Activated CD4-positive, alpha-beta T cell treated with anti-CD3 and anti-CD28 coated beads, Interleukin-2, Interleukin-6, amounts not matched to agents 100 ng/mL and 50 ng/mL, durations not matched to agents 16 hours and 8 hours (primary cell): ENCODE data around the gene SH3PXD2B.
A peak's percentile ranks its signal among the peaks of the same experiment; 100 is the strongest.

ENCODE experiments used
- DNase-seq: peaks from one replicate; pipeline ENCODE4 v3.0.0-alpha.2; 2020

Gene SH3PXD2B

DNA sequence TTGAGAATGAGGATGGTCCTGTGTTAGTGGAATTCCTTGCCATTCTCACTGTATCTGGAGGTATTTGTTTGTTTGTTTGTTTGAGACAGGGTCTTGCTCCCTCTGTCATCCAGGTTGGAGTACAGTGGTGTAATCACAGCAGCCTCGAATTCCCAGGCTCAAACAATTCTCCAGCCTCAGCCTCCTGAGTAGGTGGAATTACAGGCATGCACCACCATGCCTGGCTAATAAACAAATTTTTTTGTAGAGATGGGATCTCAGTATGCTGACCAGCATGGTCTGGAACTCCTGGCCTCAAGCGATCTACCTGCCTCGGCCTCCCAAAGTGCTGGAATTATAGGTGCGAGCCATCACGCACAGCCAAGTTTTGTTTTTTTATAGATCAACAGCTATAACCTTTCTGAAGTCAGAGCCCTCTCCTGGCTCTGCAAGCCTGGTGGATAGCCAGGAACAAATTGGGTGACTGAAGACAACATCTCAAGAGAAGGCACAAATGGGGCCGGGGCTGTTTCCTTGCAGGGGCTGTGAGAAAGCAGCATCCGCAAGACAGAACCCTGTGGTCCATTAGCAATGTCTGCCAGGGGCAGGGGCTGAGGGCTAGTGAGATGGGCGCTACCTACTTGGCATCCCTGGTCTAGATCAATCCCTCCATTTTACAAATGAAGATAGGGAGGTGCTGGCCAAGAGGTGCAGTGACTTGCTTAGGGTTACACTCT lies 18.8 kb downstream of the SH3PXD2B start:
- no peak for DNase-seq

GRCh38 chr5:172434251-172434650 lies 20.1 kb downstream of the SH3PXD2B start:
- DNase-seq: no peak

DNA sequence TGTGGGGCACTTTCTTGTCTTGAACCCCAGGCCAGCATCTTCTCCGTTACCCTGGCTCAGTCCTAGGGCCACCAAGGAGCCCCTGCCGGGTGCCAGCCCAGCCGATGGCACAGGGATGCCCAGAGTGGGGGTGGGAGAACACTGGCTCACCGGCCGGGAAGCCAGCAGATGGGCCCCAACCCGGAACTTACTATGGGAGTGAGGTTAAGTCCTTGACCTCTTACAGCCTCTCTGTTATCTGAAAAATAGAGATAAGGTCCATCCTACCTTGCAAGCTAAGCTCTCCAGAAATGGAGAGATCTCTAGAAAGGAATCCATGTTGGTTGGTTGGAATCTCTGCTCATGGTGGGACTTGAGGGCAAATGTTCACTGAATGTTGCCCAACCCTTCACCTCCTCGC lies 20.8 kb downstream of the SH3PXD2B start:
- no peak for DNase-seq

DNA sequence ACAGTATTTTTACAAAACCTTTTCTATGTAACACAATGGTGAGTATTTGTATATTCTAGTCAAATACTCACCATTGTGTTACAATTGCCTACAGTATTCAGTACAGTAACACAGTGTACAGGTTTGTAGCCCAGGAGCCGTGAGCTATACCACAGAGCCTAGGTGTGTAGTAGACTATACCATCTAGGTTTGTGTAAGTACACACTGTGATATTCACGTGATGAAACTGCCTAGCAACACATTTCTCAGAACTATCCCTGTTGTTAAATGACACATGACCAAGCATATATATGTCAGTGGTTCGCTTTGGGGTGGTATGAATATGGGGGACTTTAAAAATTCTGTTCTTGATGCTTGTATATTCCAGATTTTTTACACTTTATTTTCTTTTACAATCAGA lies 21.3 kb downstream of the SH3PXD2B start:
- no peak for DNase-seq

DNA sequence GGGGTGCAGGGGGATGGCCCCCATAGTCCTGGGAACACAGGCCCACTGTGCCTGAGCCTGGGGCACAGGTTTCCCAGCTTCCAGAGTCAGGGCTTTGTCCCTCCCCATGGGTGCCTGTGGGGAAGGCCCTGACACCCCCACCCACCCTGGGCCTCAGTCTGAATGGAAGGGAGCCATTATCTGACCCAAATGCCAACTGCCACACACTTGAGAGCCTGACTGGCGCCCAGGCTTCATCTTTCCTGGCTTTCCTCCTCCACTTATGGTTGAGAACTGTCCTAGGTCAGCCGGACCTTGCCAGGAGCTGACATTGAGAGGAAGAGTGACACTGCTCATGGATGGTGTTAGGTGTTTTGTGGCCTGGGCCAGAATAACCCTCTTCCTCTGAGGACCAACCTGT lies 24.0 kb downstream of the SH3PXD2B start:
- DNase-seq: no peak

DNA sequence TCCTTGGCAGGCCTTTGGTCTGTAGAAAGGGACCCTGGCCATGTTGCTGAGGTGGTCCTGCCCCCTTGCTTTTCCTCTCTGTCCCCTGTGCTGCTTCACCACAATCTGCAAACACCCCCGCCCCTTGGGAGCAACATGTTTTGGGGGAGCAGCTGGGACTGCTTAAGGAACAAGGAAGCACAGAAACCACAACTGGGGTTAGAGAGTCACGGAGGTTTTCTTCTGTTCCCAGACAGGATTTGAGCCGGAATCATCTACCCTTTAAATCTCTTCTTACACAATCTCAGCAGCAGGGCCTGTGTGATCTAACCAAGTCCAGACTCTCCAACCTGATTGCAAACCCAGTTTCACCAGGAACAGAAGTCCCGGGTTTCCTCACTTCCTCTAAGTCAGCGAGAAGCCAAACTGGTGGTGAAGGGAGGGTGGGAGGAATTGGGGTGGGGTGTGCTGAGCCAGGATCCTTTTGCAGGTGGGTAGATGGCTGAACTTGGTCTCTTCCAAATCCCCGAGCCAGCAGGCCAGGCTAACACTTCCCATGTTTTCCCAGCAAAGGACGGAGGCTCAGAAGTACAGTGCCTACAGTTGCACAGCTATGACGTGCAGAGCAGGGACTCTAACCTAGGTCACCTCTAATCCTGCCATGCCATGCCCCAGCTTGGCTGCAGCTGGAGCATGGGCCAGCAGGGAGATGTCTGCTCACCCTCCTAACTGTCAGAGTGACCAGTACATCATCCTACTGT lies 25.0 kb downstream of the SH3PXD2B start:
- DNase-seq: no peak

- no peak for DNase-seq
These were observed 25.8 kb downstream of the SH3PXD2B start for GRCh38 chr5:172428224-172429166.

DNA sequence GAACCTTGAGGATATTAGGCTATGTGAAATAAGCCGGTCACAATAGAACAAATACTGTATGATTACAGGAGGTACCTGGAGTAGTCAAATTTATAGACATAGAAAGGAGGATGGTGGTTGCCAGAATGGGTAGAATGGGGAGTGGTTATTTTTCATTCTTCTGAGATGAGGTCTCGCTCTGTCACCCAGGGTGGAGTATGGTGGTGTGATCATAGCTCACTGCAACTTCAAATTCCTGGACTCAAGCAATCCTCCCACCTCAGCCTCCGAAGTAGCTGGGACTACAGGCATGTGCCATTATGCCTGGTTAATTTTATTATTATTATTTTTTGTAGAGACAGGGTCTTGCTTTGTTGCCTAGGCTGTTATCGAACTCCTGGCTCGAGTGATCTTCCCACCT lies 27.1 kb downstream of the SH3PXD2B start:
- DNase-seq: no peak

- no peak for DNase-seq
These were observed 28.2 kb downstream of the SH3PXD2B start for GRCh38 chr5:172426086-172426485.

DNA sequence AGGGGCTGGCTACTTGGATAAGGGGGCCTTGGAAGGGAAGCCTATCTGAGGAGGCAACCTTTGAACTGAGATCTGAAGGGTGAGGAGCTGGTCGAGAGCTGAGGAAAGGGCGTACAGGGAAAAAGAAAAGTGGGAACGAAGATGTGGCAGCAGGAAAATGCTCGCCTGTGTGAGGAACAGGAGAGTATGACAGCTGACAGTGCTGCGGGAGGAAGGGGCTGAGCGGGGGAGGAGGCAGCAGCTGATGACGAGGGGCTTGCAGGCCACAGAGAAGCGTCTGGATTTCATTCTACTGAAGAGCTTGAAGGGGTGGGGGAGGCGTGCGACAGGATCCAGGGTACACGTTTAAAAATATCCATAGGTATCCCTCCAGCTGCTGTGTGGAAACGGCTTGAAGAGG lies 28.9 kb downstream of the SH3PXD2B start:
- DNase-seq: no peak

DNA sequence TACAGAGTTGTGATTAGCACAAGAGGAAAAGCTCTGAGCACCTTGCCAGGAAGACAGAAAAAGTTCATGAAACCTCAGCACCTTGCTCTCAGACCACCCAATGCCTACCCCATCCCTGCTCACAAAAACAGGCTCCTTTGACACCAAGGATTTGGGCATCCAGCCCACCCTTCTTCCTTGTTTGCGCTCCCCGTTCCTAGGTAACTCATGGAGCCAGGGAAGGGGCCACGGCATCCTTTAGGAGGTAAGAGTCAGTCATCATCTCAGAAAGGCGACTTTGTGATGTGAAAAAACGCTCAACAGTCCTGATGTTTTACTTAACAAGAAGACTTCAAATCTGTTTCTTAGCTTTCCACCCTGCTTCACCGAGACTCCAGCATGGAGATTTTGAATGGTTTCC lies 29.5 kb downstream of the SH3PXD2B start:
- no peak for DNase-seq

GRCh38 chr5:172424111-172424490 lies 30.2 kb downstream of the SH3PXD2B start:
- no peak for DNase-seq

GRCh38 chr5:172423379-172424110 lies 30.8 kb downstream of the SH3PXD2B start:
- DNase-seq: no peak

- DNase-seq: no peak
These were observed 32.1 kb downstream of the SH3PXD2B start for GRCh38 chr5:172422255-172422654.

DNA sequence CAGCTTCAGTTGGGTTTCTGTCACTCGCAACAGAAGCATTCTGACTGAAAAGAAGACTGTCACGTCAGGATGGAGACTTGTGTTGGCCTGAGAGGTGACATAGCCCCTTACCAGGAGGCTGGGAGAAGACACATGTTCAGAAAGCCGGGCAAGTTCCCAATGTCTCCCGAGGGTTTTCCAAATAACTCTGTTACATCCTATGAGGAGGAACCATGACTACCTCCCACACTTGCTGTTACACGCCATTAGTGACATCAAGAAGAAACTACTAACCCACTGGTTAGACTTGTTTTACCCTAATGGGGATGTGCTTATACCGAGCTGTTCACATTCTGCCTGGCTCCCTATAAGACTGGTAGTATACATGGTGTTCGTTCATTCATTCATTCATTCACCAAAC lies 33.3 kb downstream of the SH3PXD2B start:
- DNase-seq: no peak

DNA sequence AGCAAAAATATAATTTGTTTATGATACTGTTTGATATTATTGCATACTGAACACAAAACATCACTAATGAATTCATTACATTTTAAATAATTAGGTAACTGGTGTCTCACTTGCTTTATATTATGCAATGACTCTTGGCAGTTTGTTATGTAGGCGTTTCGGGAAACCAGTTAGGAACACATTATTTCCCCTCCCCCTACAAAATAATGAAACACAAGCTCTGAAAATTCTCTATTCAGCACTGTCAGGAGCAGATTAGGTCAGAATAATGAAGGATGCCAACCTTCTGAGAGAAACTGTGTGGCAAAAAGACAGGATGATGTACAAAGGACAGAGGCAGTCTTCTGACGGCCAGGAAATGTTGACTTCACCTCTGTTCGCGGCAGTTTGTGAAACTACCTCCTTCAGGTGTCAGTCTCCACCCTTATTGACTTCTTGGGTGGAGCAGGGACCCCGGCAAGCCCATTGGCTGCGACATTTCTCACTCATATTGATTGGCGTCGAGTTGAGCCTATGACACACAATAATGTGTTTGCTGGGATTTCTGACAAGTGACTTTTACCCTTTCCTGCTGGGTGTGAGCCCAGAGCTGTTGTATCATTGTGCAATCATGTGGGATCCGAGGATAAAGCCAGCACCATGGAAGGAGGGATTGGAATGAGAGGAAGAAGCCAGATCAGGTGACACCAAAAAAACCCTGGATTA lies 33.9 kb downstream of the SH3PXD2B start:
- DNase-seq: peak; percentile 59

- no peak for DNase-seq
These were observed 35.2 kb downstream of the SH3PXD2B start for GRCh38 chr5:172418862-172419814.

DNA sequence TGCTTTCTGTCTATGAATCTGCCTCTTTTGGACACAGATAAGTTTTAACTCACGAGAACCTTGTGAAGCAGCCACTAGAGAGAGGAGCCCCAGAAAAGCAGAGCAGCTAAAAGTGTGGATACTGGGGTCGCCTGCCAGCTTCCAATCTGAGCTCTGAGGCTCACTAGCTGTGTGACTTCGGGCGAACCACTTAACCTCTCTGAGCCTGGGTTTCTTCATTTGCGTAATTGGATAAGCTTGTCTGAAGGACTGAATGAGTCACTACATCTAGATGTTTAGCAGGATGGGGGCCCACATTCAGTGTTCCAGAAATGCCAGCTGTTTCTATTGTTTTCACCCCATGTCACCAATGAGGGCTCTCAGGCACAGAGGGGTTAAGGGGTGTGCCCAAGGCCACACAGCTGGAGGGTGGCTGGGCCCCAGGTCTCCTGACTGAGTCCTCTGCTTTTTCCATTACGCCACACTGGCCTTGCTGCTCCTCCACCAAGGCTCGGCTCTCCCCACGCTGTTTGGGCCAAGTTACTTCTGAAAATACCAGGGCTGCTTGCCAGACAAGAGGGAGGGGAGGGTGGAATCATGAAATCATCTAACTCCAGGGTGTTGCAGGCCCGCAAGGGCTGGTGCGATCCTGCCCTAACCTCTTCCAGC lies 36.2 kb downstream of the SH3PXD2B start:
- no peak for DNase-seq

DNA sequence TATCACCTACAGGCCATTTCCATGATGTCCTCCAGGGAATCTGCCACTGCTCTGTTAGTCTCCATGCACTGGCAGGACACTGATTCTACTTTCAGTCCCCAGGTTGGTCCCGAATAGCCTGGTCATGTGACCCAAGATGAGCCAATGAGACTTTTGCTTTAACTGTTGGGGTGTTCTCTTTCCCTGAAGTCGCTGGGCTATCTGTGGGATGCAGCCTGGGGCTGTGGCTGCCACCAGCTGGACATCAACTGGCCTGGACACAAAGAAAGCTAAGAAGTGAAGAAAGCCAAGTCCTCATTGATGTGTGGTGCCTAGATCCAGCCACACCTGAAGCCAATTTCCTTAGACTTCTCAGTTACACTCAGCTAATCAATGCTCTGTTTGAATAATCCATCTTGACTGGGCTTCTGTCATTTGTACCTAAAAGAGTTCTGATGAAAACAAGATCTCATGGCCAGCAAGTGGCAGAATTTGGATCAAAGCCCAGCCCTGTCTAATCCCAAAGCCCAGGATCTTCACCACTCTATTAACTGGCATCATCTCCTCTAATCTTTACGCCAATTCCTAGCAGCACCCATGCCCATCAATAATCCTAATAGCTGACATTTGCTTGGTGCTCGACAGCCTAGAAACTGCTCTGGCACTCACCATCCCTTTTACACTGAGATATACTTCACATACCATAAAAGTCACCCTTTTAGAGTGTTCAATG lies 37.0 kb downstream of the SH3PXD2B start:
- no peak for DNase-seq
